BE2C (cell line): Measurements from ENCODE around the gene MBD5.
"Not testable (repeated sequence)": the region's sequence is repeated elsewhere in the genome, so short reads cannot be mapped to it uniquely, and the experiment has no call there.

Experiments used
- DNase-seq: peaks from one replicate; pipeline ENCODE4 v3.0.0-alpha.2; 2020
- H3K27me3 ChIP-seq: fragments of 250-450 bp; sonication (Bioruptor Pico); 2 replicates; pipeline ENCODE4 v1.5.1; 2020; ENCODE audit warnings: mild to moderate bottlenecking
- H3K36me3 ChIP-seq: fragments of 250-450 bp; sonication (Bioruptor Pico); 2 replicates; pipeline ENCODE4 v1.5.1; 2020; ENCODE audit warnings: mild to moderate bottlenecking
- H3K4me1 ChIP-seq: fragments of 250-450 bp; sonication (Bioruptor Pico); 2 replicates; pipeline ENCODE4 v1.5.1; 2020
- H3K4me3 ChIP-seq: 2 replicates; pipeline ENCODE4 v1.5.1; 2011; ENCODE audit warnings: low read depth, low read length
- H3K9me3 ChIP-seq: fragments of 250-450 bp; sonication (Bioruptor Pico); 2 replicates; pipeline ENCODE4 v1.5.1; 2020
- CTCF ChIP-seq: IDR thresholded peaks from 2 replicates; pipeline ENCODE4 v1.5.1; 2012; ENCODE audit warnings: mild to moderate bottlenecking, low read depth, low read length

The MBD5 gene

GRCh38 chr2:148541792-148542191, 520.9 kb downstream of the MBD5 start:
- DNase-seq: no peak
- H3K36me3 ChIP-seq: no peaks in the 10 kb centered on the region

GRCh38 chr2:148542614-148543013, 521.7 kb downstream of the MBD5 start:
- no peak for DNase-seq
- TF ChIP-seq CTCF: no peak
- Histone ChIP-seq H3K9me3 (no peaks in the 10 kb centered on the region), H3K36me3 (no peaks in the 10 kb centered on the region), H3K4me1 (no peaks in the 10 kb centered on the region), H3K27me3 (no peaks in the 10 kb centered on the region), H3K4me3 (no peak overlapping the region)

More at GRCh38 chr2:148541792-148542191, 520.9 kb downstream of the MBD5 start:
- no peak for TF ChIP-seq CTCF
- Histone ChIP-seq H3K27me3 (no peaks in the 10 kb centered on the region), H3K9me3 (no peaks in the 10 kb centered on the region), H3K4me3 (no peak overlapping the region), H3K4me1 (no peaks in the 10 kb centered on the region)

GRCh38 chr2:148543088-148543540, 522.2 kb downstream of the MBD5 start:
- not testable (repeated sequence) for H3K27me3 ChIP-seq, H3K9me3 ChIP-seq, H3K4me1 ChIP-seq, H3K4me3 ChIP-seq, H3K36me3 ChIP-seq, DNase-seq

- TF ChIP-seq CTCF: no peak
- H3K9me3 ChIP-seq: no peaks in the 10 kb centered on the region
- H3K27me3 ChIP-seq: no peaks in the 10 kb centered on the region
- H3K4me3 ChIP-seq: no peak overlapping the region
- no peaks in the 10 kb centered on the region for H3K36me3 ChIP-seq
- no peak for DNase-seq
- no peaks in the 10 kb centered on the region for H3K4me1 ChIP-seq
Observed at GRCh38 chr2:148545390-148546256, 524.7 kb downstream of the MBD5 start.

- no peaks in the 10 kb centered on the region for H3K9me3 ChIP-seq
- no peaks in the 10 kb centered on the region for H3K27me3 ChIP-seq
- no peak for DNase-seq
- H3K4me1 ChIP-seq: no peaks in the 10 kb centered on the region
- H3K4me3 ChIP-seq: no peak overlapping the region
- H3K36me3 ChIP-seq: no peaks in the 10 kb centered on the region
- TF ChIP-seq CTCF: no peak
Observed at GRCh38 chr2:148546270-148546669, 525.4 kb downstream of the MBD5 start.

GRCh38 chr2:148548716-148549400, 528.0 kb downstream of the MBD5 start:
- Histone ChIP-seq H3K9me3 (no peaks in the 10 kb centered on the region), H3K27me3 (no peaks in the 10 kb centered on the region), H3K36me3 (no peaks in the 10 kb centered on the region), H3K4me1 (no peaks in the 10 kb centered on the region), H3K4me3 (no peak overlapping the region)
- no peak for DNase-seq
- no peak for TF ChIP-seq CTCF
